ENCODE measurements around the gene EFCAB6. TPM values are rescaled to one million over a fixed set of nuclear protein-coding genes. Genes with fewer than 3 reads are reported as not detected.

Gene EFCAB6
- total and polyA plus RNA-seq, 9 of the 15 experiments (the other 6 are each of a cell fraction or from before 2014, with no cell fraction given) = 0.06 TPM; not detected in 8

GRCh38 chr22:43569111-43569510 lies 243.0 kb downstream of the EFCAB6 start:
- intact Hi-C loops (cut with micrococcal nuclease) = no loop called here
- Histone ChIP-seq H3K27me3 (ENCODE audit: control insufficient read depth in 2 of 2, insufficient read depth in 2 of 2, low read length in 2 of 2) (peaks cover 5 to 20% of the 10 kb centered on the region in 2 experiments; a peak in 3 of 5 replicates), H3K36me3 (ENCODE audit: control insufficient read depth, insufficient read depth, low read length) (no peaks in the 10 kb centered on the region), H3K79me2 (ENCODE audit: control insufficient read depth, insufficient read depth, low read length) (no peaks in the 10 kb centered on the region), H3K9me1 (ENCODE audit: control insufficient read depth, insufficient read depth, low read length) (no peaks in the 10 kb centered on the region), H2AFZ (ENCODE audit: low read depth, low read length) (no peak overlapping the region), H4K20me1 (replicated peaks; ENCODE audit: control insufficient read depth, insufficient read depth, low read length) (no peaks in the 10 kb centered on the region), H3K4me3 (no peak overlapping the region), H3K4me2 (ENCODE audit: insufficient read depth, low read length) (no peak overlapping the region), H3K9me3 (replicated peaks; ENCODE audit: control insufficient read depth, insufficient read depth, low read depth, low read length) (no peaks in the 10 kb centered on the region), H3K4me1 (replicated peaks in 1 of 2; ENCODE audit: control insufficient read depth in 2 of 2, insufficient read depth in 2 of 2, low read length in 2 of 2) (no peaks in the 10 kb centered on the region), H3K9ac (ENCODE audit: insufficient read depth in 1 of 2, low read depth in 2 of 2, low read length in 2 of 2) (no peak overlapping the region), H3K27ac (ENCODE audit: extremely low read depth, low read depth, low read length) (no peak overlapping the region)
- no peak for FAIRE-seq
- DNase-seq (ENCODE audit: extremely low read depth in 1 of 4, low spot score in 3 of 4) = no peak
- ChIA-PET POLR2A (no interaction called here), CTCF (ENCODE audit: low intra/inter-chr PET ratio) (no interaction called here)
- in situ Hi-C loops (cut with MboI) = no loop called here
- no peak for TF ChIP-seq PRMT5 (CRISPR knock-in tag; IDR thresholded peaks at IDR 0.05)
- no peak for TF ChIP-seq ZKSCAN1 (IDR thresholded peaks at IDR 0.05; ENCODE audit: low read depth, low read length)
- TF ChIP-seq ETS2 (tag; IDR thresholded peaks at IDR 0.05; ENCODE audit: borderline replicate concordance, poor library complexity, severe bottlenecking) = no peak
- no peak for TF ChIP-seq HES1 (IDR thresholded peaks at IDR 0.05; ENCODE audit: low read depth)
- TF ChIP-seq SRSF7 (optimal IDR thresholded peaks at IDR 0.05; ENCODE audit: low read depth, low read length) = no peak
- no peak for TF ChIP-seq RCOR1 (IDR thresholded peaks at IDR 0.05; ENCODE audit: borderline replicate concordance in 1 of 2, low read depth in 2 of 2, low read length in 2 of 2)
- TF ChIP-seq MAX (CRISPR knock-in tag; IDR thresholded peaks at IDR 0.05) = no peak
- no peak for ATAC-seq
- no TSS peak for BruUV-seq (replicated peaks)
- WGBS (ENCODE audit: insufficient coverage, low coverage, missing lambda C conversion rate) = 3% methylated on average over 5 of the region's 6 CpGs

All from K562 (cell line).